OCI-LY1 (cell line): Measurements from ENCODE around the gene TTYH1.

ENCODE experiments used
- EZH2 ChIP-seq: fragments of 200-600 bp; sonication (generic), shearing (Covaris generic); IDR thresholded peaks from 2 replicates; pipeline ENCODE4 v1.8.0; 2017; ENCODE audit warnings: borderline replicate concordance, mixed run types, mild to moderate bottlenecking, antibody characterized with exemption, low read length, moderate library complexity, mixed read lengths
- TF ChIP-seq, protein P1 (sequence below): fragments of 200-600 bp; sonication (generic), shearing (Covaris generic); IDR thresholded peaks from 2 replicates; pipeline ENCODE4 v1.5.1; 2017; ENCODE audit warnings: mild to moderate bottlenecking, antibody characterized with exemption, low read length, moderate library complexity, mixed read lengths

DNA sequence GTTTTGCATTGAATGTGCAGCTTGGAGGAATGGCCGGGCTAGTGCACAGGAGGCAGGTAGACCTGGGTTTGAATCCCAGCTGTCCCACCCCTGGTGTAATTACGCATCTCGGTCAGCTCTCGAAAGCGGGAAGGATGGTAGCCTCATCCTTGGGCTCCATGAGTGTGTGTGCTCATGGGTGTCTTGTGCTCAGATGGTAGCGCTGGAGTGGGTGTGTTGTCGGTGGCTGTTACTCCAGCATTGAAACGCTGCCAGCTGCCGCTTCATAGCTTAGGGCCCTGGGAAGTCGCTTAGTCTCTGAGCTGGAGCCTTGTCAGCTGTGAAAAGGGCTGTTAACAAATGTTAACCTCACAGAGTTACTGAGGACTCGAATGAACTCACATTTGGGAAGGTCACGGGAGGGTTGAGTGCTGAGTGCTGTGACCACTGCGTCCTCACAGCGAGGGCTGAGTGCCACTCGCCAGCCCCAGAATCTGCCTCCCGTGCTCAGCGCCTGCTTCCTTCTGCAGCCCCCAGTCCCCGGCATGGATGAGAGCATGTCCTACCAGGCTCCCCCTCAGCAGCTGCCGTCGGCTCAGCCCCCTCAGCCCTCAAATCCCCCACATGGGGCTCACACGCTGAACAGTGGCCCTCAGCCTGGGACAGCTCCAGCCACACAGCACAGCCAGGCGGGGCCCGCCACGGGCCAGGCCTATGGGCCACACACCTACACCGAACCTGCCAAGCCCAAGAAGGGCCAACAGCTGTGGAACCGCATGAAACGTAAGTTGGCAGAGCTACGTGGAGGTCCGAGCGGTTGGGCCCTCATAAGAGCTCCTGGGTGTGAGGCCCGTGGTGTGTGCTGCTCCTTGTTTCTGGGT is 38.9 kb downstream of the TTYH1 start:
- TF ChIP-seq, protein P1, sequence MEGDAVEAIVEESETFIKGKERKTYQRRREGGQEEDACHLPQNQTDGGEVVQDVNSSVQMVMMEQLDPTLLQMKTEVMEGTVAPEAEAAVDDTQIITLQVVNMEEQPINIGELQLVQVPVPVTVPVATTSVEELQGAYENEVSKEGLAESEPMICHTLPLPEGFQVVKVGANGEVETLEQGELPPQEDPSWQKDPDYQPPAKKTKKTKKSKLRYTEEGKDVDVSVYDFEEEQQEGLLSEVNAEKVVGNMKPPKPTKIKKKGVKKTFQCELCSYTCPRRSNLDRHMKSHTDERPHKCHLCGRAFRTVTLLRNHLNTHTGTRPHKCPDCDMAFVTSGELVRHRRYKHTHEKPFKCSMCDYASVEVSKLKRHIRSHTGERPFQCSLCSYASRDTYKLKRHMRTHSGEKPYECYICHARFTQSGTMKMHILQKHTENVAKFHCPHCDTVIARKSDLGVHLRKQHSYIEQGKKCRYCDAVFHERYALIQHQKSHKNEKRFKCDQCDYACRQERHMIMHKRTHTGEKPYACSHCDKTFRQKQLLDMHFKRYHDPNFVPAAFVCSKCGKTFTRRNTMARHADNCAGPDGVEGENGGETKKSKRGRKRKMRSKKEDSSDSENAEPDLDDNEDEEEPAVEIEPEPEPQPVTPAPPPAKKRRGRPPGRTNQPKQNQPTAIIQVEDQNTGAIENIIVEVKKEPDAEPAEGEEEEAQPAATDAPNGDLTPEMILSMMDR = no peak
- no peak for TF ChIP-seq EZH2
